HepG2 (cell line): Measurements from ENCODE around the gene LINGO3. TPM values are rescaled to one million over a fixed set of nuclear protein-coding genes. Genes with fewer than 3 reads are reported as not detected.
A peak's percentile ranks its signal among the peaks of the same experiment; 100 is the strongest.

Source experiments
- BHLHE40 ChIP-seq: IDR thresholded peaks from 2 replicates; pipeline ENCODE4 v1.6.1; 2011; ENCODE audit warnings: low read length, improper control_type of control experiment
- CC2D1A ChIP-seq: sonication (generic); formaldehyde crosslinking; IDR thresholded peaks from 2 replicates; pipeline ENCODE4 v1.8.1; 2023; ENCODE audit warnings: mild to moderate bottlenecking, missing genetic modification reagents
- ELF1 ChIP-seq: sonication (generic); formaldehyde crosslinking; IDR thresholded peaks from 2 replicates; pipeline ENCODE4 v1.4.0; 2020; ENCODE audit warnings: missing genetic modification reagents
- EZH2 ChIP-seq: conservative IDR thresholded peaks from 2 replicates; pipeline ENCODE4 v1.6.1; 2012; ENCODE audit warnings: mild to moderate bottlenecking, low read depth, low read length, moderate library complexity
- GABPB1 ChIP-seq: IDR thresholded peaks from 2 replicates; pipeline ENCODE4 v1.6.1; 2016; ENCODE audit warnings: mild to moderate bottlenecking, missing genetic modification reagents, moderate library complexity, missing compliant biosample characterization
- HNRNPL ChIP-seq: fragments of 200-400 bp; formaldehyde crosslinking; IDR thresholded peaks from 2 replicates; pipeline ENCODE4 v1.6.1; 2017; ENCODE audit warnings: mild to moderate bottlenecking, low read depth, low read length
- KDM5A ChIP-seq: fragments of 200-600 bp; sonication (generic); IDR thresholded peaks from 2 replicates; pipeline ENCODE4 v1.7.0; 2018; ENCODE audit warnings: antibody characterized with exemption, mild to moderate bottlenecking, low read length, borderline replicate concordance
- MXD4 ChIP-seq: IDR thresholded peaks from 2 replicates; pipeline ENCODE4 v1.6.1; 2016; ENCODE audit warnings: mild to moderate bottlenecking, missing biosample characterization, missing genetic modification reagents
- NFE2 ChIP-seq: sonication (generic); formaldehyde crosslinking; IDR thresholded peaks from 2 replicates; pipeline ENCODE4 v1.4.0; 2020; ENCODE audit warnings: missing genetic modification reagents
- NKX3-1 ChIP-seq: sonication (generic); formaldehyde crosslinking; IDR thresholded peaks from 2 replicates; pipeline ENCODE4 v1.5.0; 2020; ENCODE audit warnings: missing genetic modification reagents
- NR1H2 ChIP-seq: sonication (generic); formaldehyde crosslinking; IDR thresholded peaks from 2 replicates; pipeline ENCODE4 v1.8.1; 2022; ENCODE audit warnings: low read depth, missing genetic modification reagents, borderline replicate concordance
- PHB2 ChIP-seq: fragments of 450-650 bp; IDR thresholded peaks from 2 replicates; pipeline ENCODE4 v1.6.1; 2018; ENCODE audit not compliant: partially characterized antibody
- RARG ChIP-seq: sonication (generic); formaldehyde crosslinking; IDR thresholded peaks from 2 replicates; pipeline ENCODE4 v1.4.0; 2020; ENCODE audit warnings: low read depth, mild to moderate bottlenecking, missing genetic modification reagents
- SMC3 ChIP-seq: IDR thresholded peaks from 2 replicates; pipeline ENCODE4 v1.6.1; 2011; ENCODE audit warnings: low read length, improper control_type of control experiment
- SUZ12 ChIP-seq: fragments of 150-350 bp; IDR thresholded peaks from 2 replicates; pipeline ENCODE4 v1.6.1; 2014; ENCODE audit warnings: low read depth, low read length
- TBX2 ChIP-seq: sonication (generic); formaldehyde crosslinking; IDR thresholded peaks from 2 replicates; pipeline ENCODE4 v1.5.0; 2020; ENCODE audit warnings: missing genetic modification reagents, mild to moderate bottlenecking, borderline replicate concordance
- ZBTB7A ChIP-seq: sonication (generic); formaldehyde crosslinking; IDR thresholded peaks from 2 replicates; pipeline ENCODE4 v1.8.0; 2022; ENCODE audit warnings: mild to moderate bottlenecking, missing genetic modification reagents
- ZFAT ChIP-seq: sonication (generic); formaldehyde crosslinking; conservative IDR thresholded peaks from 2 replicates; pipeline ENCODE4 v1.8.1; 2023; ENCODE audit warnings: missing genetic modification reagents, inconsistent platforms
- ZKSCAN1 ChIP-seq: fragments of 150-350 bp; IDR thresholded peaks from 2 replicates; pipeline ENCODE4 v1.6.1; 2014; ENCODE audit warnings: low read length
- ZNF160 ChIP-seq: sonication (generic); formaldehyde crosslinking; IDR thresholded peaks from 2 replicates; pipeline ENCODE4 v1.8.0; 2022; ENCODE audit warnings: mild to moderate bottlenecking, inconsistent platforms, missing genetic modification reagents
- ZNF17 ChIP-seq: sonication (generic); formaldehyde crosslinking; IDR thresholded peaks from 2 replicates; pipeline ENCODE4 v1.5.0; 2020; ENCODE audit warnings: mild to moderate bottlenecking, missing genetic modification reagents
- ZNF225 ChIP-seq: sonication (generic); formaldehyde crosslinking; IDR thresholded peaks from 2 replicates; pipeline ENCODE4 v1.4.0; 2020; ENCODE audit warnings: mild to moderate bottlenecking, missing genetic modification reagents
- ZNF549 ChIP-seq: sonication (generic); formaldehyde crosslinking; IDR thresholded peaks from 2 replicates; pipeline ENCODE4 v1.5.0; 2020; ENCODE audit warnings: missing genetic modification reagents
- ZNF616 ChIP-seq: sonication (generic); formaldehyde crosslinking; IDR thresholded peaks from 2 replicates; pipeline ENCODE4 v1.5.0; 2020; ENCODE audit warnings: low read depth, mild to moderate bottlenecking, missing genetic modification reagents
- ZNF674 ChIP-seq: sonication (generic); formaldehyde crosslinking; IDR thresholded peaks from 2 replicates; pipeline ENCODE4 v1.5.0; 2020; ENCODE audit warnings: low read depth, mild to moderate bottlenecking, missing genetic modification reagents
- polyA plus RNA-seq, 8 experiments: library from polyadenylated mRNA; depleted of rRNA in 3 of 8; stranded (reverse) in 7 of 8; unstranded in 1 of 8; fragments of >200 nt; fragmentation: Illumina TruSeq in 4 of 8; extraction: Trizol in 4 of 8; gene quantifications; 2 replicates each; pipeline versions ENCODE4 v1.2.1 to v1.2.3, GENCODE V29; 2011 to 2016; ENCODE audit warnings: low read depth in 4 of 8, missing spikeins in 1 of 8, mixed read lengths in 1 of 8; ENCODE audit not compliant: insufficient read depth in 1 of 8
- total RNA-seq, 5 experiments: library from RNA; depleted of rRNA; stranded (reverse); fragments of >200 nt; fragmentation: Illumina TruSeq; extraction: Trizol; gene quantifications; 2 replicates each; pipeline ENCODE4 v1.2.3, GENCODE V29; 2016; ENCODE audit warnings: low read depth in 1 of 5
- TF ChIP-seq, protein P1 (sequence below): sonication (generic); formaldehyde crosslinking; IDR thresholded peaks from 2 replicates; pipeline ENCODE4 v1.4.0; 2020; ENCODE audit warnings: missing genetic modification reagents
- TF ChIP-seq, protein P2 (sequence below): IDR thresholded peaks from 2 replicates; pipeline ENCODE4 v1.6.1; 2016
- TF ChIP-seq, protein P3 (sequence below): sonication (generic); formaldehyde crosslinking; IDR thresholded peaks from 2 replicates; pipeline ENCODE4 v1.4.0; 2020; ENCODE audit warnings: mild to moderate bottlenecking, missing genetic modification reagents
- TF ChIP-seq, protein P4 (sequence below): sonication (generic); formaldehyde crosslinking; IDR thresholded peaks from 2 replicates; pipeline ENCODE4 v1.4.0; 2020; ENCODE audit warnings: missing genetic modification reagents

The LINGO3 gene
- total and polyA plus RNA-seq, 2 of the 13 experiments (the other 11 are each of a cell fraction or from before 2014, with no cell fraction given): not detected

DNA sequence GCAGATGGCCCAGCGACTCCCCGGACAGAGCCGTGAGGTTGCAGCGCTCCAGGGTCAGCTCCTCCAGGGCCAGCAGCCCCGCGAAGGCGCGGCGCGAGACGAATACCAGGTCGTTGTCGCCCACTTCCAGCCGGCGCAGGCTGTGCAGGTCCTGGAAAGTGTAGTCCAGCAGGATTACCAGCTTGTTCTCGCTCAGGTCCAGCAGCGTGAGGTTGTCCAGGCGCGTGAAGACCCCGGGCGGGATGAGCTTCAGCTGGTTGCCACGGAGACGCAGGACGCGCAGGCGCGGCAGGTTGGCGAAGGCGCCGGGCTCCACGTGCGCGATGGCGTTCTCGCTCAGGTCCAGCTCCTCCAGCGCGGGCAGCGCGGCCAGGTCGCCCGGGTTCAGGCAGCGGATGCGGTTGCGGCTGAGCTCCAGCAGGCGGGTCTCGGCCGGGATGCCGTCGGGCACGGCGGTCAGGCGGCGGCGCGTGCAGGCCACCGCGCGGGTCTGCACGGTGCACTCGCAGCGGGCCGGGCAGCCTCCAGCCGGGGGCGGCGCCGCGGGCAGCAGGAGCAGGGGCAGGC is 16.7 kb downstream of the LINGO3 start (continued):
- no peak for TF ChIP-seq NKX3-1
- TF ChIP-seq, protein P1, sequence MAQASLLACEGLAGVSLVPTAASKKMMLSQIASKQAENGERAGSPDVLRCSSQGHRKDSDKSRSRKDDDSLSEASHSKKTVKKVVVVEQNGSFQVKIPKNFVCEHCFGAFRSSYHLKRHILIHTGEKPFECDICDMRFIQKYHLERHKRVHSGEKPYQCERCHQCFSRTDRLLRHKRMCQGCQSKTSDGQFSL (CRISPR knock-in tag): no peak
- peak; percentile 50; the same call in 1 of the 2 replicates for TF ChIP-seq TBX2 (CRISPR knock-in tag)
- no peak for TF ChIP-seq ZKSCAN1
- TF ChIP-seq NR1H2 (CRISPR knock-in tag): no peak
- no peak for TF ChIP-seq PHB2
- no peak for TF ChIP-seq ZNF549 (CRISPR knock-in tag)
- 0 out of 2 replicates have a peak, but pooled peaks have one; percentile 24 for TF ChIP-seq GABPB1 (CRISPR knock-in tag)
- peak; percentile 23; the same call in 1 of the 2 replicates for TF ChIP-seq BHLHE40
- TF ChIP-seq ZNF616 (CRISPR knock-in tag): no peak
- no peak for TF ChIP-seq SUZ12
- TF ChIP-seq CC2D1A (CRISPR knock-in tag): no peak
- TF ChIP-seq ZNF160 (CRISPR knock-in tag): no peak
- TF ChIP-seq ZNF17 (CRISPR knock-in tag): no peak
- TF ChIP-seq, protein P2, sequence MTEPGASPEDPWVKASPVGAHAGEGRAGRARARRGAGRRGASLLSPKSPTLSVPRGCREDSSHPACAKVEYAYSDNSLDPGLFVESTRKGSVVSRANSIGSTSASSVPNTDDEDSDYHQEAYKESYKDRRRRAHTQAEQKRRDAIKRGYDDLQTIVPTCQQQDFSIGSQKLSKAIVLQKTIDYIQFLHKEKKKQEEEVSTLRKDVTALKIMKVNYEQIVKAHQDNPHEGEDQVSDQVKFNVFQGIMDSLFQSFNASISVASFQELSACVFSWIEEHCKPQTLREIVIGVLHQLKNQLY (CRISPR knock-in tag): no peak
- 0 out of 2 replicates have a peak, but pooled peaks have one; percentile 59 for TF ChIP-seq ZNF674 (CRISPR knock-in tag)
- TF ChIP-seq MXD4 (CRISPR knock-in tag): peak; percentile 41; the same call in 1 of the 2 replicates
- TF ChIP-seq, protein P3, sequence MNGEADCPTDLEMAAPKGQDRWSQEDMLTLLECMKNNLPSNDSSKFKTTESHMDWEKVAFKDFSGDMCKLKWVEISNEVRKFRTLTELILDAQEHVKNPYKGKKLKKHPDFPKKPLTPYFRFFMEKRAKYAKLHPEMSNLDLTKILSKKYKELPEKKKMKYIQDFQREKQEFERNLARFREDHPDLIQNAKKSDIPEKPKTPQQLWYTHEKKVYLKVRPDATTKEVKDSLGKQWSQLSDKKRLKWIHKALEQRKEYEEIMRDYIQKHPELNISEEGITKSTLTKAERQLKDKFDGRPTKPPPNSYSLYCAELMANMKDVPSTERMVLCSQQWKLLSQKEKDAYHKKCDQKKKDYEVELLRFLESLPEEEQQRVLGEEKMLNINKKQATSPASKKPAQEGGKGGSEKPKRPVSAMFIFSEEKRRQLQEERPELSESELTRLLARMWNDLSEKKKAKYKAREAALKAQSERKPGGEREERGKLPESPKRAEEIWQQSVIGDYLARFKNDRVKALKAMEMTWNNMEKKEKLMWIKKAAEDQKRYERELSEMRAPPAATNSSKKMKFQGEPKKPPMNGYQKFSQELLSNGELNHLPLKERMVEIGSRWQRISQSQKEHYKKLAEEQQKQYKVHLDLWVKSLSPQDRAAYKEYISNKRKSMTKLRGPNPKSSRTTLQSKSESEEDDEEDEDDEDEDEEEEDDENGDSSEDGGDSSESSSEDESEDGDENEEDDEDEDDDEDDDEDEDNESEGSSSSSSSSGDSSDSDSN (CRISPR knock-in tag): peak; percentile 85; the same call in 1 of the 2 replicates
- TF ChIP-seq KDM5A: no peak
- no peak for TF ChIP-seq NFE2 (CRISPR knock-in tag)
- 0 out of 2 replicates have a peak, but pooled peaks have one; percentile 75 for TF ChIP-seq EZH2
- TF ChIP-seq SMC3: no peak
- TF ChIP-seq RARG (CRISPR knock-in tag): no peak
- no peak for TF ChIP-seq HNRNPL
- TF ChIP-seq, protein P4, sequence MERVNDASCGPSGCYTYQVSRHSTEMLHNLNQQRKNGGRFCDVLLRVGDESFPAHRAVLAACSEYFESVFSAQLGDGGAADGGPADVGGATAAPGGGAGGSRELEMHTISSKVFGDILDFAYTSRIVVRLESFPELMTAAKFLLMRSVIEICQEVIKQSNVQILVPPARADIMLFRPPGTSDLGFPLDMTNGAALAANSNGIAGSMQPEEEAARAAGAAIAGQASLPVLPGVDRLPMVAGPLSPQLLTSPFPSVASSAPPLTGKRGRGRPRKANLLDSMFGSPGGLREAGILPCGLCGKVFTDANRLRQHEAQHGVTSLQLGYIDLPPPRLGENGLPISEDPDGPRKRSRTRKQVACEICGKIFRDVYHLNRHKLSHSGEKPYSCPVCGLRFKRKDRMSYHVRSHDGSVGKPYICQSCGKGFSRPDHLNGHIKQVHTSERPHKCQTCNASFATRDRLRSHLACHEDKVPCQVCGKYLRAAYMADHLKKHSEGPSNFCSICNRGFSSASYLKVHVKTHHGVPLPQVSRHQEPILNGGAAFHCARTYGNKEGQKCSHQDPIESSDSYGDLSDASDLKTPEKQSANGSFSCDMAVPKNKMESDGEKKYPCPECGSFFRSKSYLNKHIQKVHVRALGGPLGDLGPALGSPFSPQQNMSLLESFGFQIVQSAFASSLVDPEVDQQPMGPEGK (CRISPR knock-in tag): no peak
- TF ChIP-seq ZNF225: peak; percentile 13; the same call in 1 of the 2 replicates
- TF ChIP-seq ZFAT (CRISPR knock-in tag): no peak
- TF ChIP-seq ELF1 (CRISPR knock-in tag): no peak
- no peak for TF ChIP-seq ZBTB7A (CRISPR knock-in tag)
